SK-N-SH (cell line): ENCODE data around the gene ADAMTSL1. TPM values are rescaled to one million over a fixed set of nuclear protein-coding genes. Genes with fewer than 3 reads are reported as not detected.

ENCODE experiments used
- CTCF ChIA-PET: fragments of 300-600, 350-600 bp; formaldehyde crosslinking; extraction: SDS; loops from one replicate; lab custom pipeline; 2021; lab: Yijun Ruan, JAX
- POLR2A ChIA-PET: fragments of 350-600 bp; sonication (Branson Sonifier 250); formaldehyde crosslinking; extraction: SDS; loops from one replicate; lab custom pipeline; 2020; ENCODE audit warnings: antibody characterized with exemption, inconsistent platforms; lab: Yijun Ruan, JAX
- DNase-seq: peaks from one replicate; pipeline ENCODE4 v3.0.0; 2012
- H2AFZ ChIP-seq: fragments of 200-600 bp; sonication (generic); 2 replicates; pipeline ENCODE4 v1.8.1; 2016; ENCODE audit warnings: antibody characterized with exemption, mild to moderate bottlenecking, low read depth
- H3F3A ChIP-seq: fragments of 200-600 bp; sonication (generic); replicated peaks from 2 replicates; pipeline ENCODE3; 2016; ENCODE audit warnings: antibody characterized with exemption, mild to moderate bottlenecking; ENCODE audit not compliant: insufficient read depth
- H3K27ac ChIP-seq, 2 experiments: fragments of 200-500 bp in 1 of 2; fragments of 200-600 bp in 1 of 2; sonication (Bioruptor generic) in 1 of 2; sonication (generic), shearing (Covaris generic) in 1 of 2; 2 replicates each; pipeline versions ENCODE4 v1.5.1 to v1.6.1; 2014 to 2016; ENCODE audit warnings: low read depth in 2 of 2, inconsistent platforms in 1 of 2, low read length in 1 of 2, mild to moderate bottlenecking in 1 of 2, mixed read lengths in 1 of 2
- H3K27me3 ChIP-seq: fragments of 200-600 bp; sonication (generic), shearing (Covaris generic); 2 replicates; pipeline ENCODE4 v1.6.1; 2016; ENCODE audit warnings: mixed run types; ENCODE audit not compliant: insufficient read depth
- H3K36me3 ChIP-seq, 2 experiments: fragments of 200-500 bp in 1 of 2; fragments of 200-600 bp in 1 of 2; sonication (Bioruptor generic) in 1 of 2; sonication (generic) in 1 of 2; replicated peaks in 1 of 2; 2 replicates each; pipeline versions ENCODE3 to v1.5.1; 2014 to 2016; ENCODE audit warnings: low read length in 1 of 2, mild to moderate bottlenecking in 1 of 2; ENCODE audit not compliant: insufficient read depth in 2 of 2, control insufficient read depth in 1 of 2
- H3K4me1 ChIP-seq, 2 experiments: fragments of 200-500 bp in 1 of 2; fragments of 200-600 bp in 1 of 2; sonication (Bioruptor generic) in 1 of 2; sonication (generic), shearing (Covaris generic) in 1 of 2; 2 replicates each; pipeline versions ENCODE4 v1.5.1 to v1.6.1; 2014 to 2016; ENCODE audit warnings: low read depth in 1 of 2, low read length in 1 of 2, mixed run types in 1 of 2; ENCODE audit not compliant: insufficient read depth in 2 of 2, control insufficient read depth in 1 of 2
- H3K4me2 ChIP-seq: fragments of 200-600 bp; sonication (generic), shearing (Covaris generic); 2 replicates; pipeline ENCODE4 v1.6.1; 2017; ENCODE audit warnings: mixed run types
- H3K4me3 ChIP-seq, 2 experiments: fragments of 200-500 bp in 1 of 2; fragments of 200-600 bp in 1 of 2; sonication (Bioruptor generic) in 1 of 2; sonication (generic), shearing (Covaris generic) in 1 of 2; 2 replicates each; pipeline versions ENCODE4 v1.5.1 to v1.8.1; 2014 to 2016; ENCODE audit warnings: low read depth in 2 of 2, inconsistent platforms in 1 of 2, low read length in 1 of 2, mild to moderate bottlenecking in 1 of 2, mixed read lengths in 1 of 2, moderate library complexity in 1 of 2
- H3K79me2 ChIP-seq: fragments of 200-600 bp; sonication (generic); 2 replicates; pipeline ENCODE4 v1.8.1; 2017; ENCODE audit warnings: mild to moderate bottlenecking; ENCODE audit not compliant: insufficient read depth
- H3K9ac ChIP-seq: fragments of 200-600 bp; sonication (generic); 2 replicates; pipeline ENCODE4 v1.6.1; 2017; ENCODE audit warnings: mixed run types
- H3K9me2 ChIP-seq: fragments of 200-600 bp; sonication (generic); 2 replicates; pipeline ENCODE4 v1.6.1; 2017; ENCODE audit warnings: mixed run types
- H3K9me3 ChIP-seq: fragments of 200-600 bp; sonication (generic); 2 replicates; pipeline ENCODE4 v1.6.1; 2017; ENCODE audit warnings: mixed run types, mild to moderate bottlenecking, moderate library complexity
- H4K20me1 ChIP-seq: fragments of 200-600 bp; sonication (generic); 2 replicates; pipeline ENCODE4 v1.6.1; 2017; ENCODE audit warnings: mild to moderate bottlenecking, mixed run types; ENCODE audit not compliant: insufficient read depth
- CTCF ChIP-seq: fragments of 200-600 bp; sonication (generic); IDR thresholded peaks from 2 replicates; pipeline ENCODE4 v1.6.1; 2017; ENCODE audit warnings: antibody characterized with exemption, mild to moderate bottlenecking, moderate library complexity
- FOSL2 ChIP-seq: IDR thresholded peaks from 2 replicates; pipeline ENCODE4 v1.4.0; 2012; ENCODE audit warnings: low read depth, mild to moderate bottlenecking, moderate library complexity, borderline replicate concordance
- FOXM1 ChIP-seq: IDR thresholded peaks from 2 replicates; pipeline ENCODE4 v1.4.0; 2012; ENCODE audit warnings: low read depth, mild to moderate bottlenecking
- JUND ChIP-seq: IDR thresholded peaks from 2 replicates; pipeline ENCODE4 v1.4.0; 2012
- MXI1 ChIP-seq: IDR thresholded peaks from 2 replicates; pipeline ENCODE4 v1.6.1; 2012; ENCODE audit warnings: mild to moderate bottlenecking, low read depth, low read length, improper control_type of control experiment
- NFIC ChIP-seq: IDR thresholded peaks from 2 replicates; pipeline ENCODE4 v1.4.0; 2012; ENCODE audit warnings: borderline replicate concordance
- RAD21 ChIP-seq: IDR thresholded peaks from 2 replicates; pipeline ENCODE4 v1.6.1; 2012; ENCODE audit warnings: mild to moderate bottlenecking, low read length
- SIN3A ChIP-seq: IDR thresholded peaks from 2 replicates; pipeline ENCODE4 v1.6.1; 2012; ENCODE audit warnings: low read depth, mild to moderate bottlenecking, low read length, moderate library complexity, borderline replicate concordance
- SMC3 ChIP-seq: IDR thresholded peaks from 2 replicates; pipeline ENCODE4 v1.6.1; 2012; ENCODE audit warnings: low read depth, low read length, improper control_type of control experiment
- TCF12 ChIP-seq: IDR thresholded peaks from 2 replicates; pipeline ENCODE4 v1.4.0; 2012
- TEAD4 ChIP-seq: IDR thresholded peaks from 2 replicates; pipeline ENCODE4 v1.4.0; 2012; ENCODE audit warnings: mild to moderate bottlenecking, borderline replicate concordance; ENCODE audit not compliant: insufficient read depth
- USF2 ChIP-seq: fragments of 150-350 bp; IDR thresholded peaks from 2 replicates; pipeline ENCODE4 v1.6.1; 2017; ENCODE audit warnings: antibody characterized with exemption, low read length, low read depth, borderline replicate concordance
- WGBS: methylation state at CpG from one replicate; pipeline ENCODE4 v1.1.6; 2017; ENCODE audit warnings: low lambda C conversion rate; 5-methylcytosine and 5-hydroxymethylcytosine counted together
- polyA plus RNA-seq, 3 experiments: library from polyadenylated mRNA; depleted of rRNA; stranded (reverse); fragments of >200 nt; gene quantifications; 2 replicates each; pipeline ENCODE4 v1.2.3, GENCODE V29; 2012
- TF ChIP-seq, protein P1 (sequence below): IDR thresholded peaks from 2 replicates; pipeline ENCODE4; 2012
- TF ChIP-seq, protein P2 (sequence below): fragments of 150-350 bp; IDR thresholded peaks from 2 replicates; pipeline ENCODE4 v1.6.1; 2016; ENCODE audit warnings: mild to moderate bottlenecking, low read depth, low read length
- TF ChIP-seq, protein P3 (sequence below): IDR thresholded peaks from 2 replicates; pipeline ENCODE4 v1.6.1; 2012; ENCODE audit warnings: mild to moderate bottlenecking, low read depth, low read length, moderate library complexity
- TF ChIP-seq, protein P4 (sequence below): IDR thresholded peaks from 2 replicates; pipeline ENCODE4 v1.4.0; 2012; ENCODE audit warnings: low read depth, borderline replicate concordance

ADAMTSL1 gene
- polyA plus RNA-seq, 1 of the 3 experiments (the other 2 are of a cell fraction): 114 TPM

- H2AFZ ChIP-seq: no peak overlapping the region
- no peaks in the 10 kb centered on the region for H3K9me3 ChIP-seq
- H3K4me3 ChIP-seq: no peak overlapping the region; a peak in 1 of 4 replicates
- H3K9ac ChIP-seq: no peak overlapping the region
- H3K79me2 ChIP-seq: peaks cover 13% of the 10 kb centered on the region; the same call in 1 of the 2 replicates
- H3K4me2 ChIP-seq: no peak overlapping the region
- no peak overlapping the region for H3K27ac ChIP-seq
- H3F3A ChIP-seq: peaks cover 23% of the 10 kb centered on the region
- CTCF ChIA-PET: interaction anchor here (0.7 to 3.2 kb wide), 14 partner anchors 9 to 543 kb away, joined by 3 to 16 read pairs (median 4); no protein-coding TSS in a partner anchor
- 73% methylated on average over 5 of the region's 5 CpGs for WGBS
- H3K27me3 ChIP-seq: no peaks in the 10 kb centered on the region
- H3K4me1 ChIP-seq: peaks cover under 1 to 20% of the 10 kb centered on the region in 2 experiments; a peak in 3 of 4 replicates
- POLR2A ChIA-PET: no interaction called here
- peaks cover 7 to 59% of the 10 kb centered on the region in 2 experiments for H3K36me3 ChIP-seq
- no peak for TF ChIP-seq TCF12
- peak; percentile 48 for TF ChIP-seq CTCF
- TF ChIP-seq, protein P1, sequence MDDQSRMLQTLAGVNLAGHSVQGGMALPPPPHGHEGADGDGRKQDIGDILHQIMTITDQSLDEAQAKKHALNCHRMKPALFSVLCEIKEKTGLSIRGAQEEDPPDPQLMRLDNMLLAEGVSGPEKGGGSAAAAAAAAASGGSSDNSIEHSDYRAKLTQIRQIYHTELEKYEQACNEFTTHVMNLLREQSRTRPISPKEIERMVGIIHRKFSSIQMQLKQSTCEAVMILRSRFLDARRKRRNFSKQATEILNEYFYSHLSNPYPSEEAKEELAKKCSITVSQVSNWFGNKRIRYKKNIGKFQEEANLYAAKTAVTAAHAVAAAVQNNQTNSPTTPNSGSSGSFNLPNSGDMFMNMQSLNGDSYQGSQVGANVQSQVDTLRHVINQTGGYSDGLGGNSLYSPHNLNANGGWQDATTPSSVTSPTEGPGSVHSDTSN: no peak
- peak; percentile 58; the same call in 1 of the 2 replicates for TF ChIP-seq SMC3
- peak; percentile 75 for TF ChIP-seq RAD21
- TF ChIP-seq, protein P2, sequence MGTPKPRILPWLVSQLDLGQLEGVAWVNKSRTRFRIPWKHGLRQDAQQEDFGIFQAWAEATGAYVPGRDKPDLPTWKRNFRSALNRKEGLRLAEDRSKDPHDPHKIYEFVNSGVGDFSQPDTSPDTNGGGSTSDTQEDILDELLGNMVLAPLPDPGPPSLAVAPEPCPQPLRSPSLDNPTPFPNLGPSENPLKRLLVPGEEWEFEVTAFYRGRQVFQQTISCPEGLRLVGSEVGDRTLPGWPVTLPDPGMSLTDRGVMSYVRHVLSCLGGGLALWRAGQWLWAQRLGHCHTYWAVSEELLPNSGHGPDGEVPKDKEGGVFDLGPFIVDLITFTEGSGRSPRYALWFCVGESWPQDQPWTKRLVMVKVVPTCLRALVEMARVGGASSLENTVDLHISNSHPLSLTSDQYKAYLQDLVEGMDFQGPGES: no peak
- TF ChIP-seq NFIC: no peak
- peak; percentile 57 for DNase-seq
- H4K20me1 ChIP-seq: no peaks in the 10 kb centered on the region
- no peaks in the 10 kb centered on the region for H3K9me2 ChIP-seq
These were observed 317.1 kb downstream of the ADAMTSL1 start for GRCh38 chr9:18791074-18791473.

DNA sequence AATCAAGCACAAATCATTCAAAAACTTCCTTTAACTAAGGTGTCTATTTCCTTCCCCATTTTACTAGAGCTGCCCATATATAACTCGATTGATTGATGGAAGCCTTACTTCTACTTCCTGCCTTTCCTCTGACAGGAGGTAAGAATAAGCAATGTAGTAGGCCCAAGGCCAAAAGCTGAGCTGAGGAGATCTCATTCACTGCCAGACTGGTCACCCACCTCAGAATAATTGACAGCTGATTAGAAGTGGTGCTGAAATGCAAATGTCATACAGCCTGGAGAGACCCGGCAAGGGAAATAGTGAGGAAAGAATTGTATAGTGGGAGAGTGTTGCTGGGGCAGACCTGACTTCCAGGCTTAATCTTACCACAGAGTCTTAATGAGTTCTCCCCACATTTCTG is 319.2 kb downstream of the ADAMTSL1 start:
- peaks cover 12 to 21% of the 10 kb centered on the region in 2 experiments; a peak in 3 of 4 replicates for H3K4me1 ChIP-seq
- H3K9me2 ChIP-seq: no peaks in the 10 kb centered on the region
- no peak overlapping the region for H3K27ac ChIP-seq
- CTCF ChIA-PET: interaction anchor here (0.6 to 2.9 kb wide), 8 partner anchors 12 to 538 kb away, joined by 3 to 15 read pairs (median 3); no protein-coding TSS in a partner anchor
- no peak overlapping the region for H3K4me2 ChIP-seq
- H3K9ac ChIP-seq: no peak overlapping the region
- no peaks in the 10 kb centered on the region for H3K27me3 ChIP-seq
- H3K79me2 ChIP-seq: peaks cover 13% of the 10 kb centered on the region; the same call in 1 of the 2 replicates
- no peak for DNase-seq
- H3F3A ChIP-seq: peaks cover 25% of the 10 kb centered on the region
- H4K20me1 ChIP-seq: no peaks in the 10 kb centered on the region
- POLR2A ChIA-PET: interaction anchor here (0.7 kb wide), 1 partner anchor 241 kb away, joined by 4 read pairs; no protein-coding TSS in a partner anchor
- peaks cover 9 to 64% of the 10 kb centered on the region in 2 experiments for H3K36me3 ChIP-seq
- H3K9me3 ChIP-seq: no peaks in the 10 kb centered on the region
- no peak overlapping the region for H2AFZ ChIP-seq
- WGBS: 93% methylated on average over 2 of the region's 2 CpGs
- H3K4me3 ChIP-seq: no peak overlapping the region
- no peak for TF ChIP-seq FOXM1
- no peak for TF ChIP-seq SIN3A
- no peak for TF ChIP-seq JUND
- no peak for TF ChIP-seq MXI1
- TF ChIP-seq USF2: no peak
- TF ChIP-seq, protein P3, sequence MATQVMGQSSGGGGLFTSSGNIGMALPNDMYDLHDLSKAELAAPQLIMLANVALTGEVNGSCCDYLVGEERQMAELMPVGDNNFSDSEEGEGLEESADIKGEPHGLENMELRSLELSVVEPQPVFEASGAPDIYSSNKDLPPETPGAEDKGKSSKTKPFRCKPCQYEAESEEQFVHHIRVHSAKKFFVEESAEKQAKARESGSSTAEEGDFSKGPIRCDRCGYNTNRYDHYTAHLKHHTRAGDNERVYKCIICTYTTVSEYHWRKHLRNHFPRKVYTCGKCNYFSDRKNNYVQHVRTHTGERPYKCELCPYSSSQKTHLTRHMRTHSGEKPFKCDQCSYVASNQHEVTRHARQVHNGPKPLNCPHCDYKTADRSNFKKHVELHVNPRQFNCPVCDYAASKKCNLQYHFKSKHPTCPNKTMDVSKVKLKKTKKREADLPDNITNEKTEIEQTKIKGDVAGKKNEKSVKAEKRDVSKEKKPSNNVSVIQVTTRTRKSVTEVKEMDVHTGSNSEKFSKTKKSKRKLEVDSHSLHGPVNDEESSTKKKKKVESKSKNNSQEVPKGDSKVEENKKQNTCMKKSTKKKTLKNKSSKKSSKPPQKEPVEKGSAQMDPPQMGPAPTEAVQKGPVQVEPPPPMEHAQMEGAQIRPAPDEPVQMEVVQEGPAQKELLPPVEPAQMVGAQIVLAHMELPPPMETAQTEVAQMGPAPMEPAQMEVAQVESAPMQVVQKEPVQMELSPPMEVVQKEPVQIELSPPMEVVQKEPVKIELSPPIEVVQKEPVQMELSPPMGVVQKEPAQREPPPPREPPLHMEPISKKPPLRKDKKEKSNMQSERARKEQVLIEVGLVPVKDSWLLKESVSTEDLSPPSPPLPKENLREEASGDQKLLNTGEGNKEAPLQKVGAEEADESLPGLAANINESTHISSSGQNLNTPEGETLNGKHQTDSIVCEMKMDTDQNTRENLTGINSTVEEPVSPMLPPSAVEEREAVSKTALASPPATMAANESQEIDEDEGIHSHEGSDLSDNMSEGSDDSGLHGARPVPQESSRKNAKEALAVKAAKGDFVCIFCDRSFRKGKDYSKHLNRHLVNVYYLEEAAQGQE: no peak
- TF ChIP-seq TEAD4: no peak
- TF ChIP-seq, protein P4, sequence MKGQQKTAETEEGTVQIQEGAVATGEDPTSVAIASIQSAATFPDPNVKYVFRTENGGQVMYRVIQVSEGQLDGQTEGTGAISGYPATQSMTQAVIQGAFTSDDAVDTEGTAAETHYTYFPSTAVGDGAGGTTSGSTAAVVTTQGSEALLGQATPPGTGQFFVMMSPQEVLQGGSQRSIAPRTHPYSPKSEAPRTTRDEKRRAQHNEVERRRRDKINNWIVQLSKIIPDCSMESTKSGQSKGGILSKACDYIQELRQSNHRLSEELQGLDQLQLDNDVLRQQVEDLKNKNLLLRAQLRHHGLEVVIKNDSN: no peak
- no peak for TF ChIP-seq FOSL2
